ENCODE data around the gene ANKRD23. TPM values are rescaled to one million over a fixed set of nuclear protein-coding genes. Genes with fewer than 3 reads are reported as not detected.
A peak's percentile ranks its signal among the peaks of the same experiment; 100 is the strongest.

ANKRD23 gene
- total and polyA plus RNA-seq, 2 of the 13 experiments (the other 11 are each of a cell fraction or from before 2014, with no cell fraction given) = 1.5 to 1.6 TPM

DNA sequence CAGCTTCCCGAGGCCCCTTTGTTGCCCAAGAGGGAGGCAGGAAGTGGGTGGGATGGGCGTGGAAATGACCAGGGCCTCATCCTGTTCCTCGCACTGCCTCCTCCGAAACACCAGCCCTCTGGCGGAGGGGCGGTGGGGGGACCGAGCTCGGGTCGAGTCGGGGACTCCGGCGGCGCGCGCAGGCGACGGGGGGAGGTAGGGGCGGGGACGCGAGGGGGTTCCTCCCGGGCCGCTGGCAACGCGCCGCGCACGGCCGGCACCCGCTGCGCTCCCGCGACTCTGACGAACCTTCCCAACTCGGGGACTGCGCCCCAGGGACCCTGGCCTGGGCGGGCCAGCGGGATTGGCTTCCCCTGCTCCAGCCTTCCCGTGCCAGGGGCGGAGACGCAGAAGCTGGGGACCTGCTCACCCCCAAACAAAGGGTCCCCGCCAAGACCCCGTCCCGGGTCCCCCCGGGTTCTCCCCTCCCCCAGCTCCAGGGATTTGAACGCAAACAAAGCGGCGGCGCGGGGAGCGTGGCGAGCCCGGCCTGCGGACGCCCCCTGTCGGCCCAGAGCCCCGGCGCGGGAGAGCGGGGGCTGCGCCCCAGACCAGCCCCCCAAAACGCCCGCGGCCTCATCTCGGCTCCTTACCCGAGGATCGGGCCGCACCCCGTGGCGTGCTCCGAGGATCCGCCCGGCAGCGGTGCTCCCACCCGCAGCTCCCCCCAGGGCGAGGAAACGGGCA, 24.9 kb upstream of the ANKRD23 start (continued):
- TF ChIP-seq GRHL1 (CRISPR knock-in tag; conservative IDR thresholded peaks at IDR 0.05) (no peak), HOXA9 (CRISPR knock-in tag; IDR thresholded peaks at IDR 0.05; ENCODE audit: borderline replicate concordance) (no peak; the same call in 1 of the 2 replicates), ZBTB7A (CRISPR knock-in tag; IDR thresholded peaks at IDR 0.05) (peak; percentile 80), MXD4 (CRISPR knock-in tag; IDR thresholded peaks at IDR 0.05) (peak; percentile 55; the same call in 1 of the 2 replicates), KAT2B (IDR thresholded peaks at IDR 0.05; ENCODE audit: borderline replicate concordance, low read depth, low read length) (no peak), SATB2 (CRISPR knock-in tag; IDR thresholded peaks at IDR 0.05) (peak; percentile 87; the same call in 1 of the 2 replicates), ZFP36L2 (CRISPR knock-in tag; IDR thresholded peaks at IDR 0.05) (no peak), ZNF280D (CRISPR knock-in tag; IDR thresholded peaks at IDR 0.05) (0 out of 2 replicates have a peak, but pooled peaks have one; percentile 13), ZNF512 (CRISPR knock-in tag; IDR thresholded peaks at IDR 0.05) (0 out of 2 replicates have a peak, but pooled peaks have one; percentile 52), ELF4 (CRISPR knock-in tag; IDR thresholded peaks at IDR 0.05; ENCODE audit: borderline replicate concordance) (peak; percentile 51; the same call in 1 of the 2 replicates), ZBTB21 (CRISPR knock-in tag; IDR thresholded peaks at IDR 0.05) (no peak), HDAC2 (CRISPR knock-in tag; IDR thresholded peaks at IDR 0.05) (peak; percentile 54; the same call in 1 of the 2 replicates), GTF2F1 (IDR thresholded peaks at IDR 0.05; ENCODE audit: low read length) (no peak), ZNF543 (CRISPR knock-in tag; IDR thresholded peaks at IDR 0.05) (peak; percentile 93; the same call in 1 of the 2 replicates), ZNF570 (CRISPR knock-in tag; IDR thresholded peaks at IDR 0.05; ENCODE audit: borderline replicate concordance) (no peak), FOXJ3 (CRISPR knock-in tag; IDR thresholded peaks at IDR 0.05; ENCODE audit: borderline replicate concordance) (peak; percentile 60; the same call in 1 of the 2 replicates), KAT7 (CRISPR knock-in tag; IDR thresholded peaks at IDR 0.05; ENCODE audit: borderline replicate concordance) (peak; percentile 75; the same call in 1 of the 2 replicates), TBL1XR1 (IDR thresholded peaks at IDR 0.05; ENCODE audit: borderline replicate concordance, low read length, partially characterized antibody) (peak; percentile 19), FLYWCH1 (CRISPR knock-in tag; IDR thresholded peaks at IDR 0.05) (no peak), MAFF (IDR thresholded peaks at IDR 0.05; ENCODE audit: low read depth, low read length) (no peak), ZNF704 (CRISPR knock-in tag; IDR thresholded peaks at IDR 0.05; ENCODE audit: borderline replicate concordance) (0 out of 2 replicates have a peak, but pooled peaks have one; percentile 59), ZNF556 (CRISPR knock-in tag; IDR thresholded peaks at IDR 0.05; ENCODE audit: borderline replicate concordance) (peak; percentile 82)

All from HepG2 (cell line).